Subcutaneous abdominal adipose tissue (tissue), 5 donors: ENCODE data around the gene ADAMTS16.

Source experiments
- H3K27ac ChIP-seq: one replicate; pipeline ENCODE4 v1.7.0; 2013; ENCODE audit warnings: low read depth, mild to moderate bottlenecking, inconsistent platforms, low read length, moderate library complexity
- H3K27me3 ChIP-seq, 5 donors: one replicate each; pipeline ENCODE4 v1.7.0; 2013; ENCODE audit warnings: low read length in 5 of 5, inconsistent platforms in 1 of 5; ENCODE audit not compliant: control insufficient read depth in 5 of 5, insufficient read depth in 4 of 5
- H3K36me3 ChIP-seq, 5 donors: one replicate each; pipeline ENCODE4 v1.7.0; 2013; ENCODE audit warnings: low read length in 5 of 5; ENCODE audit not compliant: control insufficient read depth in 5 of 5, insufficient read depth in 5 of 5
- H3K4me1 ChIP-seq, 5 donors: one replicate each; pipeline ENCODE4 v1.7.0; 2013; ENCODE audit warnings: low read length in 5 of 5, mild to moderate bottlenecking in 3 of 5, moderate library complexity in 1 of 5; ENCODE audit not compliant: control insufficient read depth in 5 of 5, insufficient read depth in 5 of 5
- H3K4me3 ChIP-seq, 5 donors: one replicate each; pipeline ENCODE4 v1.7.0; 2013; ENCODE audit warnings: low read length in 5 of 5, low read depth in 1 of 5
- H3K9ac ChIP-seq, 5 donors: one replicate each; pipeline ENCODE4 v1.7.0; 2013; ENCODE audit warnings: low read length in 5 of 5, mild to moderate bottlenecking in 4 of 5, moderate library complexity in 3 of 5
- H3K9me3 ChIP-seq, 5 donors: one replicate each; pipeline ENCODE4 v1.7.0; 2013; ENCODE audit warnings: low read length in 5 of 5; ENCODE audit not compliant: control insufficient read depth in 5 of 5
- donor health status: healthy.
- donor health status: healthy.
- donor health status: healthy.
- donor health status: healthy.
- donor health status: healthy.

Gene ADAMTS16

GRCh38 chr5:5298841-5299541 is 158.9 kb downstream of the ADAMTS16 start:
- H3K9ac ChIP-seq = no peak overlapping the region
- no peak overlapping the region for H3K27ac ChIP-seq

GRCh38 chr5:5301176-5301575 is 161.0 kb downstream of the ADAMTS16 start:
- Histone ChIP-seq H3K4me1 (peaks cover 0 to 6% (median 4%) of the 10 kb centered on the region in 5 donors), H3K9ac (no peak overlapping the region), H3K4me3 (no peak overlapping the region), H3K36me3 (no peaks in the 10 kb centered on the region), H3K9me3 (peaks cover 4 to 7% (median 5%) of the 10 kb centered on the region in 5 donors), H3K27me3 (peaks cover 0 to 9% (median 0%) of the 10 kb centered on the region in 5 donors), H3K27ac (no peak overlapping the region)

More at GRCh38 chr5:5298841-5299541, 158.9 kb downstream of the ADAMTS16 start:
- Histone ChIP-seq H3K27me3 (peaks cover 0 to under 1% (median 0%) of the 10 kb centered on the region in 5 donors), H3K9me3 (peaks cover 4 to 7% (median 5%) of the 10 kb centered on the region in 5 donors), H3K4me1 (peaks cover 0 to 4% (median 1%) of the 10 kb centered on the region in 5 donors), H3K36me3 (no peaks in the 10 kb centered on the region), H3K4me3 (no peak overlapping the region)

GRCh38 chr5:5302201-5302600 is 162.1 kb downstream of the ADAMTS16 start:
- Histone ChIP-seq H3K4me3 (no peak overlapping the region), H3K4me1 (peaks cover 0 to 10% (median 6%) of the 10 kb centered on the region in 5 donors), H3K27ac (no peak overlapping the region)

GRCh38 chr5:5303242-5303641 is 163.1 kb downstream of the ADAMTS16 start:
- Histone ChIP-seq H3K9me3 (peaks cover 4 to 7% (median 5%) of the 10 kb centered on the region in 5 donors), H3K36me3 (peaks cover 0 to 2% (median 0%) of the 10 kb centered on the region in 5 donors), H3K4me3 (no peak overlapping the region), H3K4me1 (peaks cover 0 to 7% (median 6%) of the 10 kb centered on the region in 5 donors), H3K27ac (no peak overlapping the region), H3K27me3 (peaks cover 0 to 9% (median 0%) of the 10 kb centered on the region in 5 donors), H3K9ac (no peak overlapping the region)

More at GRCh38 chr5:5302201-5302600, 162.1 kb downstream of the ADAMTS16 start:
- no peak overlapping the region for H3K9ac ChIP-seq
- no peaks in the 10 kb centered on the region for H3K36me3 ChIP-seq
- H3K27me3 ChIP-seq = peaks cover 0 to 9% (median 0%) of the 10 kb centered on the region in 5 donors
- peaks cover 4 to 7% (median 5%) of the 10 kb centered on the region in 5 donors for H3K9me3 ChIP-seq

GRCh38 chr5:5304361-5305020 is 164.4 kb downstream of the ADAMTS16 start:
- Histone ChIP-seq H3K4me1 (peaks cover 0 to 7% (median 6%) of the 10 kb centered on the region in 5 donors), H3K27me3 (peaks cover 0 to 9% (median 0%) of the 10 kb centered on the region in 5 donors), H3K27ac (no peak overlapping the region), H3K36me3 (peaks cover 0 to 2% (median 0%) of the 10 kb centered on the region in 5 donors), H3K9me3 (peaks cover 4 to 7% (median 5%) of the 10 kb centered on the region in 5 donors), H3K4me3 (no peak overlapping the region), H3K9ac (no peak overlapping the region)

- H3K27ac ChIP-seq = no peak overlapping the region
- H3K9ac ChIP-seq = no peak overlapping the region
- H3K4me1 ChIP-seq = peaks cover 0 to 7% (median 6%) of the 10 kb centered on the region in 5 donors
- H3K9me3 ChIP-seq = peaks cover 3 to 5% (median 4%) of the 10 kb centered on the region in 5 donors
- peaks cover 0 to 2% (median 0%) of the 10 kb centered on the region in 5 donors for H3K36me3 ChIP-seq
- H3K27me3 ChIP-seq = peaks cover 0 to 9% (median 0%) of the 10 kb centered on the region in 5 donors
- no peak overlapping the region for H3K4me3 ChIP-seq
These were observed 166.6 kb downstream of the ADAMTS16 start for GRCh38 chr5:5306696-5307095.

- H3K4me3 ChIP-seq = no peak overlapping the region
- H3K27me3 ChIP-seq = peaks cover 0 to 9% (median 0%) of the 10 kb centered on the region in 5 donors
- no peaks in the 10 kb centered on the region for H3K9me3 ChIP-seq
- no peak overlapping the region for H3K9ac ChIP-seq
- no peak overlapping the region for H3K27ac ChIP-seq
- peaks cover 0 to 7% (median 6%) of the 10 kb centered on the region in 5 donors for H3K4me1 ChIP-seq
- peaks cover 0 to 2% (median 0%) of the 10 kb centered on the region in 5 donors for H3K36me3 ChIP-seq
These were observed 168.2 kb downstream of the ADAMTS16 start for GRCh38 chr5:5308319-5308718.

GRCh38 chr5:5309645-5310044 is 169.5 kb downstream of the ADAMTS16 start:
- no peak overlapping the region for H3K27ac ChIP-seq
- peaks cover 0 to 2% (median 0%) of the 10 kb centered on the region in 5 donors for H3K36me3 ChIP-seq
- no peak overlapping the region for H3K4me3 ChIP-seq
- peaks cover 0 to 5% (median 0%) of the 10 kb centered on the region in 5 donors for H3K27me3 ChIP-seq
- H3K9me3 ChIP-seq = no peaks in the 10 kb centered on the region
- peaks cover 0 to 6% (median 3%) of the 10 kb centered on the region in 5 donors for H3K4me1 ChIP-seq
- H3K9ac ChIP-seq = no peak overlapping the region

- Histone ChIP-seq H3K4me3 (no peak overlapping the region), H3K27ac (no peak overlapping the region), H3K9ac (no peak overlapping the region), H3K4me1 (no peaks in the 10 kb centered on the region), H3K36me3 (no peaks in the 10 kb centered on the region), H3K27me3 (no peaks in the 10 kb centered on the region), H3K9me3 (no peaks in the 10 kb centered on the region)
These were observed 173.0 kb downstream of the ADAMTS16 start for GRCh38 chr5:5313101-5313635.
